SK-N-MC (cell line): ENCODE measurements around the gene TMEM132E.

Experiments
- EZH2 ChIP-seq: fragments of 200-600 bp; sonication (generic); IDR thresholded peaks from one replicate; pipeline ENCODE4 v1.6.1; 2017; ENCODE audit warnings: antibody characterized with exemption
- FOXP2 ChIP-seq: optimal IDR thresholded peaks from 2 replicates; pipeline ENCODE3; 2011; ENCODE audit warnings: mild to moderate bottlenecking, moderate library complexity; ENCODE audit not compliant: insufficient read depth; ENCODE audit errors: extremely low read length, control extremely low read depth

- no peak for TF ChIP-seq EZH2
- TF ChIP-seq FOXP2: no peak
These were observed 74.1 kb downstream of the TMEM132E start for GRCh38 chr17:34653511-34653910.
